HAP-1 (cell line): ENCODE measurements around the gene MYO9B.
A peak's percentile ranks its signal among the peaks of the same experiment; 100 is the strongest.
"Not testable (repeated sequence)": the region's sequence is repeated elsewhere in the genome, so short reads cannot be mapped to it uniquely, and the experiment has no call there.

Experiments used
- DNase-seq, 2 experiments: peaks; one replicate each; pipeline ENCODE4 v3.0.0-alpha.2; 2016 to 2020; ENCODE audit warnings: low spot score in 2 of 2
- H3K27me3 ChIP-seq: fragments of 250-450 bp; sonication (Bioruptor Pico); 2 replicates; pipeline ENCODE4 v1.5.1; 2020; ENCODE audit warnings: low read depth, mild to moderate bottlenecking, moderate library complexity
- H3K36me3 ChIP-seq: fragments of 250-450 bp; sonication (Bioruptor Pico); replicated peaks from 2 replicates; pipeline ENCODE4 v1.5.1; 2020; ENCODE audit warnings: mild to moderate bottlenecking
- H3K4me1 ChIP-seq: fragments of 250-450 bp; sonication (Bioruptor Pico); 2 replicates; pipeline ENCODE4 v1.5.1; 2020; ENCODE audit warnings: mild to moderate bottlenecking
- H3K4me3 ChIP-seq: fragments of 250-450 bp; sonication (Bioruptor Pico); 2 replicates; pipeline ENCODE4 v1.5.1; 2020; ENCODE audit warnings: mild to moderate bottlenecking, moderate library complexity
- H3K9me3 ChIP-seq: fragments of 250-450 bp; sonication (Bioruptor Pico); 2 replicates; pipeline ENCODE4 v1.5.1; 2020; ENCODE audit warnings: mild to moderate bottlenecking, moderate library complexity
- in situ Hi-C: fragments of 300-500 bp; cut with MboI; formaldehyde crosslinking; loops from 3 replicates; pipeline ENCODE4 v1.14.3; 2020; ENCODE audit warnings: low sequenced_read_pairs, inconsistent platforms, mixed read lengths

The MYO9B gene

GRCh38 chr19:17125062-17125727, 49.6 kb downstream of the MYO9B start:
- Histone ChIP-seq H3K9me3 (no peaks in the 10 kb centered on the region), H3K36me3 (no peaks in the 10 kb centered on the region; the same call in 1 of the 2 replicates), H3K4me1 (no peaks in the 10 kb centered on the region), H3K4me3 (no peak overlapping the region), H3K27me3 (no peaks in the 10 kb centered on the region)
- in situ Hi-C loops = no loop called here
- no peak for DNase-seq

- H3K9me3 ChIP-seq = no peaks in the 10 kb centered on the region
- H3K36me3 ChIP-seq = no peaks in the 10 kb centered on the region; the same call in 1 of the 2 replicates
- in situ Hi-C loops = no loop called here
- no peak overlapping the region for H3K4me3 ChIP-seq
- H3K27me3 ChIP-seq = no peaks in the 10 kb centered on the region
- peak in 1 of 2 experiments; percentile 35 for DNase-seq
- no peaks in the 10 kb centered on the region for H3K4me1 ChIP-seq
These were observed 50.4 kb downstream of the MYO9B start for GRCh38 chr19:17125728-17126677.

GRCh38 chr19:17127671-17128070, 52.1 kb downstream of the MYO9B start:
- Histone ChIP-seq H3K27me3 (no peaks in the 10 kb centered on the region), H3K4me3 (no peak overlapping the region), H3K4me1 (no peaks in the 10 kb centered on the region), H3K36me3 (no peaks in the 10 kb centered on the region), H3K9me3 (no peaks in the 10 kb centered on the region)
- DNase-seq = no peak
- in situ Hi-C loops = no loop called here

- in situ Hi-C loops = no loop called here
- H3K27me3 ChIP-seq = no peaks in the 10 kb centered on the region
- H3K9me3 ChIP-seq = no peaks in the 10 kb centered on the region
- no peak overlapping the region for H3K4me3 ChIP-seq
- H3K36me3 ChIP-seq = no peaks in the 10 kb centered on the region
- no peaks in the 10 kb centered on the region for H3K4me1 ChIP-seq
- DNase-seq = no peak
These were observed 52.8 kb downstream of the MYO9B start for GRCh38 chr19:17128403-17128802.

- no peaks in the 10 kb centered on the region for H3K27me3 ChIP-seq
- no peaks in the 10 kb centered on the region for H3K36me3 ChIP-seq
- no peak overlapping the region for H3K4me3 ChIP-seq
- in situ Hi-C loops = no loop called here
- no peak for DNase-seq
- no peaks in the 10 kb centered on the region for H3K9me3 ChIP-seq
- H3K4me1 ChIP-seq = no peaks in the 10 kb centered on the region
These were observed 53.2 kb downstream of the MYO9B start for GRCh38 chr19:17128820-17129219.

GRCh38 chr19:17129377-17129776, 53.8 kb downstream of the MYO9B start:
- in situ Hi-C loops = no loop called here
- no peak for DNase-seq

GRCh38 chr19:17135001-17135853, 59.6 kb downstream of the MYO9B start:
- peak; percentile 91 to 95 for DNase-seq
- H3K27me3 ChIP-seq = no peaks in the 10 kb centered on the region
- in situ Hi-C loops = no loop called here
- H3K36me3 ChIP-seq = no peaks in the 10 kb centered on the region
- no peak overlapping the region; the same call in 1 of the 2 replicates for H3K4me3 ChIP-seq
- no peaks in the 10 kb centered on the region for H3K9me3 ChIP-seq
- peaks cover 11% of the 10 kb centered on the region for H3K4me1 ChIP-seq

More at GRCh38 chr19:17129377-17129776, 53.8 kb downstream of the MYO9B start:
- Histone ChIP-seq H3K4me1 (no peaks in the 10 kb centered on the region), H3K27me3 (no peaks in the 10 kb centered on the region), H3K36me3 (no peaks in the 10 kb centered on the region), H3K9me3 (no peaks in the 10 kb centered on the region), H3K4me3 (no peak overlapping the region)

GRCh38 chr19:17136021-17136420, 60.4 kb downstream of the MYO9B start:
- Histone ChIP-seq H3K27me3 (no peaks in the 10 kb centered on the region), H3K4me3 (no peak overlapping the region), H3K36me3 (no peaks in the 10 kb centered on the region), H3K4me1 (peaks cover 11% of the 10 kb centered on the region), H3K9me3 (no peaks in the 10 kb centered on the region)
- in situ Hi-C loops = no loop called here
- DNase-seq = no peak

- H3K9me3 ChIP-seq = no peaks in the 10 kb centered on the region
- no peaks in the 10 kb centered on the region for H3K36me3 ChIP-seq
- in situ Hi-C loops = no loop called here
- no peak overlapping the region for H3K4me3 ChIP-seq
- peaks cover 11% of the 10 kb centered on the region for H3K4me1 ChIP-seq
- H3K27me3 ChIP-seq = no peaks in the 10 kb centered on the region
- no peak for DNase-seq
These were observed 61.0 kb downstream of the MYO9B start for GRCh38 chr19:17136617-17137016.

- Histone ChIP-seq H3K4me3 (no peak overlapping the region), H3K27me3 (no peaks in the 10 kb centered on the region), H3K4me1 (peaks cover 11% of the 10 kb centered on the region), H3K36me3 (no peaks in the 10 kb centered on the region; the same call in 1 of the 2 replicates), H3K9me3 (no peaks in the 10 kb centered on the region)
- DNase-seq = no peak
- in situ Hi-C loops = no loop called here
These were observed 61.8 kb downstream of the MYO9B start for GRCh38 chr19:17137417-17137816.

- H3K36me3 ChIP-seq, H3K27me3 ChIP-seq, H3K9me3 ChIP-seq, DNase-seq, in situ Hi-C loops, H3K4me3 ChIP-seq: not testable (repeated sequence)
- peaks cover 11% of the 10 kb centered on the region for H3K4me1 ChIP-seq
These were observed 62.7 kb downstream of the MYO9B start for GRCh38 chr19:17138052-17138846.

GRCh38 chr19:17138937-17139598, 63.5 kb downstream of the MYO9B start:
- H3K27me3 ChIP-seq = no peaks in the 10 kb centered on the region
- no peak overlapping the region for H3K4me3 ChIP-seq
- H3K36me3 ChIP-seq = no peaks in the 10 kb centered on the region; the same call in none of the 2 replicates
- in situ Hi-C loops = no loop called here
- DNase-seq = no peak
- no peaks in the 10 kb centered on the region for H3K9me3 ChIP-seq
- H3K4me1 ChIP-seq = peaks cover 11% of the 10 kb centered on the region
